Prostate gland (tissue), 2 donors: ENCODE measurements around the gene DOCK10.

Experiments used
- CTCF ChIP-seq, 4 experiments: fragments of 200-600 bp in 2 of 4; fragments of 450-650 bp in 2 of 4; sonication (generic) in 2 of 4; IDR thresholded peaks; 1 replicate in 3 of 4; 2 replicates in 1 of 4; pipeline ENCODE4 v1.5.1; 2016 to 2019; ENCODE audit warnings: antibody characterized with exemption in 4 of 4, mild to moderate bottlenecking in 2 of 4, moderate library complexity in 2 of 4
- POLR2A ChIP-seq: fragments of 450-650 bp; IDR thresholded peaks from one replicate; pipeline ENCODE4 v1.6.1; 2016; ENCODE audit warnings: antibody characterized with exemption, mild to moderate bottlenecking
- POLR2AphosphoS5 ChIP-seq: sonication (generic); formaldehyde crosslinking; IDR thresholded peaks from one replicate; pipeline ENCODE4 v1.6.1; 2017; ENCODE audit warnings: antibody characterized with exemption

GRCh38 chr2:224892574-224893204 is 149.6 kb downstream of the DOCK10 start:
- TF ChIP-seq CTCF (IDR thresholded peaks at IDR 0.05) (no peak), POLR2AphosphoS5 (no peak), POLR2A (no peak)
